GM10847 (cell line): ENCODE results near the gene CLEC2L.

Experiments
- POLR2A ChIP-seq: IDR thresholded peaks from 2 replicates; pipeline ENCODE4 v1.6.1; 2011; ENCODE audit not compliant: insufficient read length; ENCODE audit errors: extremely low read depth

CLEC2L gene

GRCh38 chr7:139562961-139563565, 39.6 kb downstream of the CLEC2L start:
- TF ChIP-seq POLR2A = no peak

- TF ChIP-seq POLR2A = no peak
Observed at GRCh38 chr7:139563856-139564255, 40.4 kb downstream of the CLEC2L start.

- no peak for TF ChIP-seq POLR2A
Observed at GRCh38 chr7:139566075-139566474, 42.6 kb downstream of the CLEC2L start.

GRCh38 chr7:139566736-139567646, 43.5 kb downstream of the CLEC2L start:
- no peak for TF ChIP-seq POLR2A

GRCh38 chr7:139567647-139568345, 44.3 kb downstream of the CLEC2L start:
- TF ChIP-seq POLR2A = no peak

GRCh38 chr7:139568346-139568675, 44.8 kb downstream of the CLEC2L start:
- no peak for TF ChIP-seq POLR2A

- TF ChIP-seq POLR2A = no peak
Observed at GRCh38 chr7:139568813-139569490, 45.5 kb downstream of the CLEC2L start.

- no peak for TF ChIP-seq POLR2A
Observed at GRCh38 chr7:139570119-139570518, 46.6 kb downstream of the CLEC2L start.

GRCh38 chr7:139570626-139571025, 47.1 kb downstream of the CLEC2L start:
- TF ChIP-seq POLR2A = no peak

GRCh38 chr7:139571190-139571589, 47.7 kb downstream of the CLEC2L start:
- TF ChIP-seq POLR2A = no peak

GRCh38 chr7:139571651-139572050, 48.2 kb downstream of the CLEC2L start:
- TF ChIP-seq POLR2A = no peak

GRCh38 chr7:139572071-139572470, 48.6 kb downstream of the CLEC2L start:
- TF ChIP-seq POLR2A = no peak

- TF ChIP-seq POLR2A = no peak
Observed at GRCh38 chr7:139572704-139573385, 49.4 kb downstream of the CLEC2L start.

GRCh38 chr7:139573871-139574270, 50.4 kb downstream of the CLEC2L start:
- TF ChIP-seq POLR2A = no peak

- no peak for TF ChIP-seq POLR2A
Observed at GRCh38 chr7:139574618-139575337, 51.3 kb downstream of the CLEC2L start.

- TF ChIP-seq POLR2A = no peak
Observed at GRCh38 chr7:139575338-139575680, 51.8 kb downstream of the CLEC2L start.
